ENCODE results near the gene KCNQ5.

KCNQ5 gene

GRCh38 chr6:73104921-73105320 lies 483.1 kb downstream of the KCNQ5 start (continued):
- TF ChIP-seq SCRT2 (tag by site-specific recombination; IDR thresholded peaks at IDR 0.05) (no peak), WT1 (tag by site-specific recombination; IDR thresholded peaks at IDR 0.05) (no peak), ZNF10 (tag by site-specific recombination; IDR thresholded peaks at IDR 0.05) (no peak), FEZF1 (tag by site-specific recombination; IDR thresholded peaks at IDR 0.05) (no peak), OSR2 (tag by site-specific recombination; IDR thresholded peaks at IDR 0.05) (no peak), ZBTB26 (tag by site-specific recombination; optimal IDR thresholded peaks at IDR 0.05) (no peak), YY1 (tag by site-specific recombination; IDR thresholded peaks at IDR 0.05) (no peak), ZNF645 (tag by site-specific recombination; IDR thresholded peaks at IDR 0.05) (no peak), MEIS1 (CRISPR knock-in tag; IDR thresholded peaks at IDR 0.05; ENCODE audit: borderline replicate concordance) (no peak), ZNF248 (tag by site-specific recombination; IDR thresholded peaks at IDR 0.05) (no peak), TRIM28 (IDR thresholded peaks at IDR 0.05; ENCODE audit: borderline replicate concordance, low read length) (no peak), ZBTB8A (tag by site-specific recombination; IDR thresholded peaks at IDR 0.05) (no peak), ZNF426 (tag by site-specific recombination; IDR thresholded peaks at IDR 0.05) (no peak), ZNF140 (tag by site-specific recombination; IDR thresholded peaks at IDR 0.05) (no peak)

- H3K4me3 ChIP-seq (ENCODE audit: low read depth, low read length) = no peak overlapping the region
- POLR2A ChIA-PET = no interaction called here
- CTCF ChIA-PET = no interaction called here
Measured at GRCh38 chr6:73107016-73107415, 485.2 kb downstream of the KCNQ5 start.

More at GRCh38 chr6:73107016-73107415, 485.2 kb downstream of the KCNQ5 start:
- Histone ChIP-seq H3K27ac (ENCODE audit: extremely low read depth, low read depth, low read length) (no peak overlapping the region), H3K9me3 (ENCODE audit: control insufficient read depth, insufficient read depth, low read depth, low read length) (no peaks in the 10 kb centered on the region), H3K36me3 (ENCODE audit: control insufficient read depth in 2 of 2, insufficient read depth in 1 of 2, low read length in 2 of 2) (no peaks in the 10 kb centered on the region), H3K4me1 (ENCODE audit: control insufficient read depth, insufficient read depth, low read length) (no peaks in the 10 kb centered on the region)
- TF ChIP-seq ZNF23 (tag by site-specific recombination; IDR thresholded peaks at IDR 0.05; ENCODE audit: borderline replicate concordance) (no peak), ZNF221 (tag by site-specific recombination; IDR thresholded peaks at IDR 0.05; ENCODE audit: borderline replicate concordance) (no peak), REST (tag by site-specific recombination; IDR thresholded peaks at IDR 0.05) (no peak), ZNF133 (tag by site-specific recombination; IDR thresholded peaks at IDR 0.05) (no peak), PRDM1 (tag by site-specific recombination; IDR thresholded peaks at IDR 0.05) (no peak), KLF7 (tag by site-specific recombination; IDR thresholded peaks at IDR 0.05; ENCODE audit: borderline replicate concordance) (no peak)

Data from HEK293 (cell line).